BE2C (cell line): ENCODE data around the gene TEX101.

Source experiments
- DNase-seq: peaks from one replicate; pipeline ENCODE4 v3.0.0-alpha.2; 2020
- H3K27me3 ChIP-seq: fragments of 250-450 bp; sonication (Bioruptor Pico); 2 replicates; pipeline ENCODE4 v1.5.1; 2020; ENCODE audit warnings: mild to moderate bottlenecking
- H3K36me3 ChIP-seq: fragments of 250-450 bp; sonication (Bioruptor Pico); 2 replicates; pipeline ENCODE4 v1.5.1; 2020; ENCODE audit warnings: mild to moderate bottlenecking
- H3K4me1 ChIP-seq: fragments of 250-450 bp; sonication (Bioruptor Pico); 2 replicates; pipeline ENCODE4 v1.5.1; 2020
- H3K4me3 ChIP-seq: 2 replicates; pipeline ENCODE4 v1.5.1; 2011; ENCODE audit warnings: low read depth, low read length
- H3K9me3 ChIP-seq: fragments of 250-450 bp; sonication (Bioruptor Pico); 2 replicates; pipeline ENCODE4 v1.5.1; 2020
- TF ChIP-seq, protein P1 (sequence below): IDR thresholded peaks from 2 replicates; pipeline ENCODE4 v1.5.1; 2012; ENCODE audit warnings: mild to moderate bottlenecking, low read depth, low read length

Gene TEX101

DNA sequence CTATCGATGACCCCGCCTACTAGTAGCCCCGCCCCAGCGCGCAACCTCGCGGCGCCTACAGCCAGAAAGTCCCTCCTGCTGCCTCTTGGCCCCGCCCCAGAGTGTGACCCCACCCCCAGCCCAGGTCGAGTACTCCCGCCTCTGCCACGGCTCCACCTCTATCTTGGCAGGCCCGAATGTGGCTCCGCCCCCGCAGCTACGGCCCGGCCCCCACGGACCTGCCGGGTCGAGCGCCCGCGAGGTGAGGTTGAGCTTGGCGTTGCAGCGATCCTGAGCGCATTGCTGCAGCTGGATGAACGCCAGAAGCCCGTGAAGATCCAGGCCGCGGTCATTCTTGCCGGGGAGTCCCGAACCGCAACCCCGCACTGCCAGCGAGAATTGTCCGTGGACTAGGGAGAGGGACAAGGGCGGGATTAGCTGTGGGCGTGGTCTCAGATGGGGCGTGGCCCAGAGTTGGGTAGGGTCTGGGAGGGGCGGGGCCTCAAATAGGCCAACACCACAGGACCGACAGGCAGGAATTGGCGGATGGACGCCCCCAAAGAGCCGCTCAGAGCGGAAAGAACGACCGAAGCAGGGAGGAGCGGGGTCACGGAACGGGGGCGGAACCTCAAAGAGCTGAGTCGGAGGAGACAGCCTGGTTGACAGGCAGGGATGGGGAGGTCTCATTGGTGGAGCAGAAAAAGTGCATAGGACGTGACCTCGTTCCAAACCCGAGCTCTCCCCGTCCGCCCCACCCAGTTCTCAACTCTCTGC lies 48.9 kb downstream of the TEX101 start:
- H3K9me3 ChIP-seq = no peaks in the 10 kb centered on the region
- H3K36me3 ChIP-seq = no peaks in the 10 kb centered on the region
- DNase-seq = peak; percentile 98
- no peaks in the 10 kb centered on the region for H3K4me1 ChIP-seq
- H3K4me3 ChIP-seq = peak overlapping the region; percentile 57
- TF ChIP-seq, protein P1, sequence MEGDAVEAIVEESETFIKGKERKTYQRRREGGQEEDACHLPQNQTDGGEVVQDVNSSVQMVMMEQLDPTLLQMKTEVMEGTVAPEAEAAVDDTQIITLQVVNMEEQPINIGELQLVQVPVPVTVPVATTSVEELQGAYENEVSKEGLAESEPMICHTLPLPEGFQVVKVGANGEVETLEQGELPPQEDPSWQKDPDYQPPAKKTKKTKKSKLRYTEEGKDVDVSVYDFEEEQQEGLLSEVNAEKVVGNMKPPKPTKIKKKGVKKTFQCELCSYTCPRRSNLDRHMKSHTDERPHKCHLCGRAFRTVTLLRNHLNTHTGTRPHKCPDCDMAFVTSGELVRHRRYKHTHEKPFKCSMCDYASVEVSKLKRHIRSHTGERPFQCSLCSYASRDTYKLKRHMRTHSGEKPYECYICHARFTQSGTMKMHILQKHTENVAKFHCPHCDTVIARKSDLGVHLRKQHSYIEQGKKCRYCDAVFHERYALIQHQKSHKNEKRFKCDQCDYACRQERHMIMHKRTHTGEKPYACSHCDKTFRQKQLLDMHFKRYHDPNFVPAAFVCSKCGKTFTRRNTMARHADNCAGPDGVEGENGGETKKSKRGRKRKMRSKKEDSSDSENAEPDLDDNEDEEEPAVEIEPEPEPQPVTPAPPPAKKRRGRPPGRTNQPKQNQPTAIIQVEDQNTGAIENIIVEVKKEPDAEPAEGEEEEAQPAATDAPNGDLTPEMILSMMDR = no peak
- no peaks in the 10 kb centered on the region; the same call in 1 of the 2 replicates for H3K27me3 ChIP-seq

DNA sequence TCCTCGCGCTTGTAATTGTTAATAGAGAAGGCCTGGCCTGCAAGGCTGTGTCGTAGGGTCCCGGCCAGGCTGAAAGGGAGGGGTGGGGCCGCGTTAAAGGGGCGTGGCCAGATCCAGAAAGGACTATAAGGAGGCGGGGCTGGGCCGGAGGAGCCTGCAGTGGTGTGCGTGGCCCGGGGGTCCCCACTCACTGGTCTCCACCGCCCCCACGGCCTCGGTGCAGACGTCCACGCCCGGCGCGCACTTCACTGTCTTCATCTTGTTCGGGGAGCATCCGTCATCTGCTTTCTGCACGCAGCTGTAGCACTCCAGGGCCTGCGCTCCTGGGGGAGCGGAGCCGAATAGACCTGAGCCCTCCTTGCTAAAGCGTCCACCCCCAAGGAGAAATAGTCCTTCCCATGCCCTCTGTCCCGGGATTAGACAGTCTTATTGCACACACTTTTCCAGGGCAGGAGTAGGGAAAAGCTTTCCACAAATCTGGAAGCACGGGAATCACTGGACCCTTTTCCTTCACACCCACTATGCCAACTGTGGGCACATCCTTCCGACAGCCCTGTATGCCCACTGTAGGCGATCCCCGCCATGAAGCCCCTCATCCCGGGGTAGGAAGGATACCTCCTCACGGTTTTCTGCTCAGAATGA lies 49.6 kb downstream of the TEX101 start:
- H3K27me3 ChIP-seq = no peaks in the 10 kb centered on the region; the same call in 1 of the 2 replicates
- TF ChIP-seq, protein P1 = no peak

DNA sequence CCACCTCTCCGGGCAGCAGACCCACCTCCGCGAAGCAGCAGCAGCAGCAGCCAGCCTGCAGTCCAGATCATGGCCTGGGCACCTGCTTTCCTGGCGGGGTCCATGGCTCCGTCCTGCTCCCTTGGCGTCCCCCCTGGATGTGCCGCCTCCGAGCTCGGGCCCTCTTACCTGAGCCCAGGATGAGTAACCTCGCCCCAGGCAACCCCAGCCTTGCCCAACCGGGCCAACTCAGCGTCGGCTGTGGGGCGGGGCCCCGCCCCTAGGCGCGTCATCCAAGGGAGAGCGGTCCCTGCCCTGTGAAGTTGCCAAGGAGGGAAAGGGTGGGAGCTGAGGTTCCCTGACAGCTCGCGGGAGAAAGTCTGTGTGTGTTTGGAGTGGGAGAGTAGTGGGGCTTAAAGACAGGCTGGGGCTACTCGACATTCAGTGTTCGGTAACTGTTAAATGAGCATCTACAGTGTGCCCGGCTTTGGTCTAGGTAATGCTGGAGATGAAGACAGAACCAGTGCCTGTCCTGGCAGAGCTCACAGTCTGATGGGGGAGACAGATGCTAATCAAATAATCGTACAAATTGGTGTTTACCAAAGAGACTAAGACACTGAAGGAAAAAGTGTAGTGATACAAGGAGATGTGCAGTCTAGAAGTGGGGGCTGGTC lies 50.9 kb downstream of the TEX101 start, which contains the start of gene LYPD3:
Gene LYPD3, minus strand, starts transcription at position 141 of the 653 bp plus-strand sequence. Its CDS starts 37 bp downstream, at position 104.
- H3K4me3 ChIP-seq = peak within 1 kb of the TSS; percentile 57; the same call in 1 of the 2 replicates
- TF ChIP-seq, protein P1 = no peak

More for the DNA sequence above, 49.6 kb downstream of the TEX101 start:
- Histone ChIP-seq H3K9me3 (no peaks in the 10 kb centered on the region), H3K4me3 (peak overlapping the region; percentile 57), H3K4me1 (no peaks in the 10 kb centered on the region), H3K36me3 (no peaks in the 10 kb centered on the region)
- peak; percentile 70 for DNase-seq

DNA sequence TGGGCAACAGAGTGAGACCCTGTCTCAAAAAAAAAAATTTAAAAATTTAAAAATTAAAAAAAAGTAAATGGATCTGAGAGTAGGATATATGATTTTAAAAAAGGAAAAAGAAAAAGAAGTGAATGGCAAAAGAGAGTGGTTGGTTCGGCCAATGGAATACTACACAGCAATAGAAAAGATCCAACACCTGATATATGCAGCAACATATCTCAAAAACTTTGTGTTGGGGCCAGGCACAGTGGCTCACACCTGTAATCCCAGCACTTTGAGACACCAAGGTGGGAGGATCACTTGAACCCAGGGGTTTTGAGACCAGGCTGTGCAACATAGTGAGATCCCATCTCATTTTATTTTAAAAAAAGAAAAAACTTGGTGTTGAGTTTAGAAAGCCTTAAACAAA lies 52.1 kb downstream of the TEX101 start:
- TF ChIP-seq, protein P1 = no peak
- H3K27me3 ChIP-seq = no peaks in the 10 kb centered on the region

More for the DNA sequence above, 50.9 kb downstream of the TEX101 start, which contains the start of gene LYPD3:
- Histone ChIP-seq H3K27me3 (no peaks in the 10 kb centered on the region; the same call in 1 of the 2 replicates), H3K9me3 (no peaks in the 10 kb centered on the region), H3K4me1 (no peaks in the 10 kb centered on the region), H3K36me3 (no peaks in the 10 kb centered on the region)
- no peak for DNase-seq

DNA sequence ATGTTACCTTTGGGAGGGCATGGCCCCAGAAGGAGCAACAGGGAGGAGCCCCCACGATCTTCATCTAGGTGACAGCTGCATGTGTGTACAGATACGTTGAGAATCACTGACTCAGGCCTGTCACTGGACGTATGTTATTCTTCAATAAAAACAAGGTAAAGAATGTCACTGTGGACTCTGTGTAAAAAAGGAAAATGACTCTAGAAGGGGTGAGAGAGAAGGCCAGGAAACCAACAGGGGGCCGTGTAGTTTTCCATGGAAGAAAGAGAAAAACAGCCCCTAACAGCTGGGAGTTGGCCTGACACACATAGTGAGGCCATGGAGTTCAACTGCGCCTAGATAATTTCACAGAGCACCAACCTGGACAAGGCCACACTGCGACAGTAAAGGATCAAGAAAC lies 52.6 kb downstream of the TEX101 start:
- H3K4me3 ChIP-seq = no peak overlapping the region
- H3K4me1 ChIP-seq = no peaks in the 10 kb centered on the region
- TF ChIP-seq, protein P1 = no peak
- no peaks in the 10 kb centered on the region for H3K9me3 ChIP-seq
- no peaks in the 10 kb centered on the region for H3K27me3 ChIP-seq
- no peak for DNase-seq
- H3K36me3 ChIP-seq = no peaks in the 10 kb centered on the region

More for the DNA sequence above, 52.1 kb downstream of the TEX101 start:
- Histone ChIP-seq H3K9me3 (no peaks in the 10 kb centered on the region), H3K36me3 (no peaks in the 10 kb centered on the region), H3K4me1 (no peaks in the 10 kb centered on the region), H3K4me3 (no peak overlapping the region)
- DNase-seq = no peak
